Activated naive CD8-positive, alpha-beta T cell treated with anti-CD3 and anti-CD28 coated beads, Interleukin-2, amount 10 ng/mL, durations not matched to agents 7 days and 5 days (primary cell): ENCODE data around the gene TET3. TPM values are rescaled to one million over a fixed set of nuclear protein-coding genes. Genes with fewer than 3 reads are reported as not detected.

ENCODE experiments used
- ATAC-seq: fragments of 150-1000 bp; cut with Tn5 transposase; one replicate; pipeline ENCODE4 v1.10.0; 2021; ENCODE audit warnings: low read depth, moderate library complexity
- POLR2A ChIA-PET: fragments of 350-600 bp; sonication (Branson Sonifier 250); formaldehyde crosslinking; loops from one replicate; lab custom pipeline; 2021; ENCODE audit warnings: antibody characterized with exemption; lab: Charles Lee
- DNase-seq: peaks from one replicate; pipeline ENCODE4 v3.0.0; 2021
- H3K27ac Mint-ChIP-seq: one replicate; pipeline ENCODE4 v1.8.0; 2022; ENCODE audit warnings: mild to moderate bottlenecking, mixed read lengths
- H3K27me3 Mint-ChIP-seq: one replicate; pipeline ENCODE4 v1.8.0; 2022; ENCODE audit warnings: mild to moderate bottlenecking, moderate library complexity, mixed read lengths
- H3K36me3 Mint-ChIP-seq: one replicate; pipeline ENCODE4 v1.8.0; 2021; ENCODE audit warnings: mild to moderate bottlenecking, mixed read lengths
- H3K4me1 Mint-ChIP-seq: one replicate; pipeline ENCODE4 v1.8.0; 2021; ENCODE audit warnings: mixed read lengths
- H3K4me3 Mint-ChIP-seq: one replicate; pipeline ENCODE4 v1.8.0; 2022; ENCODE audit warnings: mild to moderate bottlenecking, moderate library complexity, mixed read lengths
- H3K9me3 Mint-ChIP-seq: one replicate; pipeline ENCODE4 v1.8.0; 2021; ENCODE audit warnings: mixed read lengths
- total RNA-seq, 2 experiments: library from RNA; stranded (reverse); gene quantifications; one replicate each; pipeline ENCODE4 v1.2.3, GENCODE V29; 2021

Gene TET3
- total RNA-seq, 2 experiments from 2014 or later: 19.9 to 21.0 TPM

GRCh38 chr2:74006459-74006858, 21.7 kb downstream of the TET3 start:
- Mint-ChIP-seq H3K27me3 (no peaks in the 10 kb centered on the region), H3K4me3 (no peak overlapping the region), H3K4me1 (peaks cover 29% of the 10 kb centered on the region), H3K9me3 (no peaks in the 10 kb centered on the region), H3K36me3 (peaks cover 8% of the 10 kb centered on the region), H3K27ac (no peak overlapping the region)
- ATAC-seq: no peak
- POLR2A ChIA-PET: no interaction called here
- no peak for DNase-seq

GRCh38 chr2:74007121-74007520, 22.4 kb downstream of the TET3 start:
- no peak for ATAC-seq
- Mint-ChIP-seq H3K27me3 (no peaks in the 10 kb centered on the region), H3K4me3 (no peak overlapping the region), H3K27ac (no peak overlapping the region), H3K4me1 (peaks cover 23% of the 10 kb centered on the region), H3K9me3 (no peaks in the 10 kb centered on the region), H3K36me3 (peaks cover 9% of the 10 kb centered on the region)
- no peak for DNase-seq
- POLR2A ChIA-PET: no interaction called here

DNA sequence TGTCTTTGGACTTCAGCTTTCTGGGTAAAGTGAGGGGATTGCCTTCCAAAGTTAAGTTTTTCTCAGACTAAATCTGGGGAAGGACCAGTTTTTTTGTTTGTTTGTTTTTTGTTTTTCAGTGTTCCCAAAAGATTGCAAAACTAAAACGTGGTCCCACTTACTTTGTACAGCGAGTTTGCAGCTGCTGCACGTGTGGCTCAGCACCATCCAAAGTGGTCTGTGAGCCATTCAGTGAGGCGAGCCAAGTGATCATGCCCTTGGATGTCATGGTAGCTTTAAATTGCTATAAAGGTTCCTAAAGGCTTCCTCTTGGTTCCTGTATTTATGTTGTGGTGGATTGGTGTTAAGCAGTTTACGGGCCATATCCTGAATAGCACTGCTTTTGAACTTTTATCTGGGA, 23.0 kb downstream of the TET3 start:
- Mint-ChIP-seq H3K27ac (no peak overlapping the region), H3K9me3 (no peaks in the 10 kb centered on the region), H3K36me3 (peaks cover 10% of the 10 kb centered on the region), H3K4me3 (no peak overlapping the region), H3K27me3 (no peaks in the 10 kb centered on the region), H3K4me1 (peaks cover 28% of the 10 kb centered on the region)
- DNase-seq (no peak), ATAC-seq (no peak)
- POLR2A ChIA-PET: no interaction called here

DNA sequence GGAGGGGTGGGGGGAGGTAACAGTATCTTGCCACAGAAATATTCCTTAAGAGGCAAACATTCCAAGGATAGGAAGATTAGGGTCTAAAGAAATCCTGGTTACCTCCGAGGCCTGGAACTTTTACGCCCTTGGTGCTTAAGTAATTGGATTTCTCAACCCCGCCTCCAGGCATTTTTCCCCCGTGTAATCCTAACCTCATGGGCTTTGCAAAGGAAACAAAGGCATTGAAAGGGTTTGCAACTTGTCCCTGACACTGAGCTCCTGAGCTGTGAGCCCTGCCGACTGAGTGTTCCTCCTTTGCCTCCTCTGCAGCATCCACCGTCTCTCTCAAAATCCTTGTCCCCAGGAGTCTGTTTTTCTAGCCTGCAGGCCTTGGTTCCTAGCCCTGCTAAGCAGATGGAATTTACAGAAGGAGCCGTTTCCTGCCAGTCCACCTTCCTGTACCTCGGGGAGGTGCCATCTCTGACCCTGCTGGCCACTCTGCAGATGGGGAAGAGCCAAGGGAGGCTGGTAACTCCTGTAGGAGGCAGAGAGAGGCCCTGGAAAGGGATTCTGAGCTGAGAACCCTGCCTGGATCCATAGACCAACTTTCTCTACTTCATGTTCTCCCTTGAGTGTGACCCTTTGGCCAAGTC, 24.2 kb downstream of the TET3 start:
- ATAC-seq: no peak
- POLR2A ChIA-PET: no interaction called here

DNA sequence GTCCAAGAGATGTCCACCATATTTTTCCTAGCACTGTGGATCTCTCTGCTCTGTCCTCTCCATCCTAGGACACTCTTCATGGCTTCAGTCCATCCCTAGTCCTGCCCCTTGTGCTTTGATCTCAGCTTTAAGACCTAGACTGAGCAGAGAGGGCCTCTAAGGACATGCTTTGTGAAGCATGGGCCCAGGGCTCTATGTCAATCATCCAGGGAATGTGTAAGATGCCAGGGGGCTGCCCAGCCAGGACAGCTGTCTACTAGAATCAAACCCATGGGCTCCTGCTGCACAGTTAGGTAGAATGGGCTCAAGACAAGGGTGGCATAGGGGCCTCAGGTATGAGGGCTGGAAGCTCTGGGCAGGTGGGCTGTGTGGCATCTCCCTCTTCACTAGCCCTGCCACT, 24.9 kb downstream of the TET3 start:
- H3K27ac Mint-ChIP-seq: no peak overlapping the region
- H3K4me3 Mint-ChIP-seq: no peak overlapping the region
- peaks cover 9% of the 10 kb centered on the region for H3K36me3 Mint-ChIP-seq
- POLR2A ChIA-PET: no interaction called here
- H3K4me1 Mint-ChIP-seq: peaks cover 19% of the 10 kb centered on the region
- no peaks in the 10 kb centered on the region for H3K9me3 Mint-ChIP-seq
- H3K27me3 Mint-ChIP-seq: no peaks in the 10 kb centered on the region
- ATAC-seq (no peak), DNase-seq (no peak)

More for the DNA sequence above, 24.2 kb downstream of the TET3 start:
- Mint-ChIP-seq H3K4me1 (peaks cover 23% of the 10 kb centered on the region), H3K27ac (no peak overlapping the region), H3K9me3 (no peaks in the 10 kb centered on the region), H3K36me3 (peaks cover 9% of the 10 kb centered on the region), H3K27me3 (no peaks in the 10 kb centered on the region), H3K4me3 (no peak overlapping the region)
- no peak for DNase-seq

DNA sequence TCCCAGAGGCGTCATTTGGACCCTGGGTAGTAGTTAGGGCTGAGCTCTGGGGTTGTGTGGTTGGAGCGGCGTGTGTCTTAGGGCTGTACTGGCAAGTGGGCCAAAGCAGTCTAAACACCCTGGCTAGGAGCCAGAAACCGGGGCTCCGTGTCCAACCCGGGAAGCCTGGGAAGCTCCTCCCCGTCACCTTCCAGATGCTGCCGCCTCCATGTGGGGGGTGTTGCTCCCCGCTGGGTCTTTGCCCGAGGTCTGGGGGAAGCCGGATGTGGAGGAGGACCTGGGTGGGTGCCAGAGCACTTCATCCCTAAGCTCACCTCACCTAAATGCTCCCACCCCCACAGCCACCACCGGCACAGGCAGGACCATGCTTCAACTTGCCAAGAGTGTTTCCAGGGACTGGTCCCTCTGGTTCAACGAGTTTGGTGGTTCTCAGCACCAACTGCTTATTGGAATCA, 25.4 kb downstream of the TET3 start:
- POLR2A ChIA-PET: no interaction called here
- no peaks in the 10 kb centered on the region for H3K27me3 Mint-ChIP-seq

DNA sequence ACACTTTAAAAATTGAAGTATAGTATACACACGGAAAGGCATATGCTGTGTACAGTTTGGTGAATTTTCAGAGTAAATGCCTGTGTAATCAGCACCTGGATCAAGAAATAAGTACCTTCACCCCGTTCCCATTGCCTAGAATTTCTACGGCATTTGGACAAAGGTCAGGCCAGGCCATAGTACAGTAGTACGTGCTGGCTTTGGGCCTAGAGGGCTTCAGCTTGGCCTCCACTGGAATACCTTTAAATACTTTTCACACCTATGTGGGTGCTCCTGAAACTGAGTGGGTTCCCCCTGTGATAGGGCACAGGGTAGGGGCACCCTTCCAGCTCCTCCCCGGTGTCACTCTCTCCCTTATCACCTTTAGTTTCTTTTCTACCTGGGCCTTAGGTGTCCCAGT, 26.5 kb downstream of the TET3 start:
- peaks cover 4% of the 10 kb centered on the region for H3K36me3 Mint-ChIP-seq
- ATAC-seq (no peak), DNase-seq (no peak)
- H3K4me1 Mint-ChIP-seq: peaks cover 16% of the 10 kb centered on the region
- H3K9me3 Mint-ChIP-seq: no peaks in the 10 kb centered on the region
- H3K27ac Mint-ChIP-seq: no peak overlapping the region
- H3K27me3 Mint-ChIP-seq: no peaks in the 10 kb centered on the region
- H3K4me3 Mint-ChIP-seq: no peak overlapping the region
- POLR2A ChIA-PET: no interaction called here

More for the DNA sequence above, 25.4 kb downstream of the TET3 start:
- Mint-ChIP-seq H3K27ac (no peak overlapping the region), H3K36me3 (peaks cover 9% of the 10 kb centered on the region), H3K9me3 (no peaks in the 10 kb centered on the region), H3K4me1 (peaks cover 19% of the 10 kb centered on the region), H3K4me3 (no peak overlapping the region)
- DNase-seq: no peak
- ATAC-seq: no peak

GRCh38 chr2:74014813-74015212, 30.1 kb downstream of the TET3 start:
- Mint-ChIP-seq H3K4me3 (no peak overlapping the region), H3K4me1 (peaks cover 17% of the 10 kb centered on the region), H3K27ac (no peak overlapping the region), H3K27me3 (no peaks in the 10 kb centered on the region), H3K36me3 (peaks cover 9% of the 10 kb centered on the region), H3K9me3 (no peaks in the 10 kb centered on the region)
- ATAC-seq (no peak), DNase-seq (no peak)
- POLR2A ChIA-PET: no interaction called here

GRCh38 chr2:74017223-74017622, 32.5 kb downstream of the TET3 start:
- DNase-seq: no peak

DNA sequence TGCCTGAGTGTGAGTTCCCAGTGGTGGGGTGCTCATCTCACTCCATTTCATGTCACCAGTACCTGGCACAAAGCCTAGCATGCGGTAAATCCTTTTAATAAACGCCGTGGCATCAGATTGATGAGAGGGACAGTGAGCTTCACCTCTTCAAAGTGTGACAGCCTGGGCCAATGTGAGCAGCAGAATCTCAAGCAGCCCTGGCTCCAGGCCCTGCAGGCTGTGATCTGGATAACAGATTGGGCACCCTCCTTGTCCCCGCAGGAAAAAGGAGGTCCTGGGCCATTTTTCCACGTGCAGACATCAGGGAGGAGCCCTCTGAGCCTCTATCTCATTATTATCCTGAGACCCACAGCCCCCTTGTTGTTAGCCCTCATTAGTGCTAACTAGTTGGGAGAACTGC, 34.8 kb downstream of the TET3 start:
- Mint-ChIP-seq H3K27me3 (no peaks in the 10 kb centered on the region), H3K9me3 (no peaks in the 10 kb centered on the region), H3K27ac (no peak overlapping the region), H3K4me3 (no peak overlapping the region), H3K4me1 (peaks cover 25% of the 10 kb centered on the region), H3K36me3 (peaks cover 5% of the 10 kb centered on the region)
- ATAC-seq: no peak
- no peak for DNase-seq
- POLR2A ChIA-PET: interaction anchor here (0.9 kb wide), 1 partner anchor 13 kb away, joined by 5 read pairs; no protein-coding TSS in a partner anchor

More at GRCh38 chr2:74017223-74017622, 32.5 kb downstream of the TET3 start:
- no peaks in the 10 kb centered on the region for H3K9me3 Mint-ChIP-seq
- H3K27ac Mint-ChIP-seq: no peak overlapping the region
- H3K4me1 Mint-ChIP-seq: peaks cover 22% of the 10 kb centered on the region
- peaks cover 5% of the 10 kb centered on the region for H3K36me3 Mint-ChIP-seq
- H3K27me3 Mint-ChIP-seq: no peaks in the 10 kb centered on the region
- ATAC-seq: no peak
- no peak overlapping the region for H3K4me3 Mint-ChIP-seq
- POLR2A ChIA-PET: no interaction called here

GRCh38 chr2:74020702-74021406, 36.1 kb downstream of the TET3 start:
- DNase-seq (no peak), ATAC-seq (no peak)
- POLR2A ChIA-PET: no interaction called here
- Mint-ChIP-seq H3K27me3 (no peaks in the 10 kb centered on the region), H3K36me3 (peaks cover 5% of the 10 kb centered on the region), H3K27ac (no peak overlapping the region), H3K9me3 (no peaks in the 10 kb centered on the region), H3K4me1 (peaks cover 33% of the 10 kb centered on the region), H3K4me3 (no peak overlapping the region)

- DNase-seq (no peak), ATAC-seq (no peak)
- H3K4me3 Mint-ChIP-seq: no peak overlapping the region
- H3K27me3 Mint-ChIP-seq: no peaks in the 10 kb centered on the region
- no peaks in the 10 kb centered on the region for H3K9me3 Mint-ChIP-seq
- H3K36me3 Mint-ChIP-seq: peaks cover 5% of the 10 kb centered on the region
- peaks cover 36% of the 10 kb centered on the region for H3K4me1 Mint-ChIP-seq
- H3K27ac Mint-ChIP-seq: no peak overlapping the region
- POLR2A ChIA-PET: no interaction called here
These were observed 36.7 kb downstream of the TET3 start for GRCh38 chr2:74021407-74021755.

DNA sequence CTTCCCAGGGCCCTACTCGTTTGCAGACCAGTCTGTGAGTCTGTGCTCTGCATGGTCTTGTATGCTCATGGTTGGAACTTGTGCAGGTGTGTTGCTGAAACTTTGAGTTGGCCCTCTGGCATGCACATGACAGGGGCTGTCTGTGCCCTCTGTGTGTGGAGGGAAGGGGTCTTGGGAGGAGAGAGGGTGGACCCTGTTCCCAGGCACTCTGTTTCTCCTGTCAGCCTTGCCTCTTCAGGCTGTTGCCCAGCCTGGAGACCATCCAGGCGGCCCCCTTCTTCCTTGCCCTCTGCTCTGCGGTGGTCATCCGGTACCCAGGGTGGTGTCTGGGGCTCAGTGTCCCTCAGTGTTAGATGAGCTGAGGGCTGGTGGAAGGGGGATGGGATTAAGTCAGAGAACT, 39.5 kb downstream of the TET3 start:
- no peak for ATAC-seq
- Mint-ChIP-seq H3K36me3 (peaks cover 8% of the 10 kb centered on the region), H3K4me1 (peaks cover 40% of the 10 kb centered on the region), H3K4me3 (no peak overlapping the region), H3K9me3 (peaks cover 2% of the 10 kb centered on the region), H3K27me3 (no peaks in the 10 kb centered on the region), H3K27ac (peak overlapping the region; percentile 9)
- POLR2A ChIA-PET: no interaction called here
- DNase-seq: no peak
